Measurements from ENCODE around the gene CCDC8. TPM values are rescaled to one million over a fixed set of nuclear protein-coding genes. Genes with fewer than 3 reads are reported as not detected.

Gene CCDC8
- polyA plus RNA-seq, 1 of the 3 experiments (the other 2 are of a cell fraction) = 0.03 TPM

DNA sequence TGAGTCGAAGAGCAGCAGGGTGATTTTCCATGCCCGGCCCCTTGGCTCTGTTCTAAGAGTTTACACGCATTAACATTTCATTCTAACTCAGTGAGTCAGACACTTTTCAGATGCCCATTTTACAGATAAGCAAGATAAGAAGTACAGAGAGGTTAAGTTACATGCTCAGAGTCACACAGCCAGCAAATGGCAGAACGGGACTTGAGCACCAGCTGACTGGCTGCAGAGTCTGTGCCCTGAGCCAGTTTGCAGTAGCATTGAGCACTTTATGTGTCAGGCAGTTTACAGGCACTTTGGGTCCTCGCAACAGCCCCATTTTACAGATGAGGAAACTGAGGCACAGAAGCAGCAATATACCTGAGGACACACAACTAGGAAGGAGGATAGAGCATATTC is 19.0 kb downstream of the CCDC8 start:
- DNase-seq = no peak
- H4K20me1 ChIP-seq (ENCODE audit: insufficient read depth) = no peaks in the 10 kb centered on the region
- H3K4me1 ChIP-seq (ENCODE audit: control insufficient read depth in 1 of 2, insufficient read depth in 2 of 2, low read depth in 1 of 2, low read length in 1 of 2) = no peaks in the 10 kb centered on the region
- H3K27ac ChIP-seq (ENCODE audit: low read depth in 2 of 2, low read length in 1 of 2) = no peak overlapping the region
- TF ChIP-seq, protein P1, sequence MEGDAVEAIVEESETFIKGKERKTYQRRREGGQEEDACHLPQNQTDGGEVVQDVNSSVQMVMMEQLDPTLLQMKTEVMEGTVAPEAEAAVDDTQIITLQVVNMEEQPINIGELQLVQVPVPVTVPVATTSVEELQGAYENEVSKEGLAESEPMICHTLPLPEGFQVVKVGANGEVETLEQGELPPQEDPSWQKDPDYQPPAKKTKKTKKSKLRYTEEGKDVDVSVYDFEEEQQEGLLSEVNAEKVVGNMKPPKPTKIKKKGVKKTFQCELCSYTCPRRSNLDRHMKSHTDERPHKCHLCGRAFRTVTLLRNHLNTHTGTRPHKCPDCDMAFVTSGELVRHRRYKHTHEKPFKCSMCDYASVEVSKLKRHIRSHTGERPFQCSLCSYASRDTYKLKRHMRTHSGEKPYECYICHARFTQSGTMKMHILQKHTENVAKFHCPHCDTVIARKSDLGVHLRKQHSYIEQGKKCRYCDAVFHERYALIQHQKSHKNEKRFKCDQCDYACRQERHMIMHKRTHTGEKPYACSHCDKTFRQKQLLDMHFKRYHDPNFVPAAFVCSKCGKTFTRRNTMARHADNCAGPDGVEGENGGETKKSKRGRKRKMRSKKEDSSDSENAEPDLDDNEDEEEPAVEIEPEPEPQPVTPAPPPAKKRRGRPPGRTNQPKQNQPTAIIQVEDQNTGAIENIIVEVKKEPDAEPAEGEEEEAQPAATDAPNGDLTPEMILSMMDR (IDR thresholded peaks at IDR 0.05) = no peak
- no peak for TF ChIP-seq RCOR1 (IDR thresholded peaks at IDR 0.05; ENCODE audit: low read length)
- no peak overlapping the region for H2AFZ ChIP-seq (ENCODE audit: low read depth)
- peaks cover 8 to 18% of the 10 kb centered on the region in 2 experiments for H3K36me3 ChIP-seq (replicated peaks in 1 of 2; ENCODE audit: control insufficient read depth in 1 of 2, insufficient read depth in 2 of 2, low read length in 1 of 2)
- H3K9me3 ChIP-seq = no peaks in the 10 kb centered on the region
- no peaks in the 10 kb centered on the region for H3K79me2 ChIP-seq (ENCODE audit: insufficient read depth)
- peaks cover 3% of the 10 kb centered on the region for H3F3A ChIP-seq (replicated peaks; ENCODE audit: insufficient read depth)
- H3K4me2 ChIP-seq = no peak overlapping the region
- H3K4me3 ChIP-seq (ENCODE audit: low read depth in 2 of 2, low read length in 1 of 2) = no peak overlapping the region
- H3K9me2 ChIP-seq = no peaks in the 10 kb centered on the region
- H3K27me3 ChIP-seq (ENCODE audit: insufficient read depth) = no peaks in the 10 kb centered on the region
- WGBS (ENCODE audit: low lambda C conversion rate) = 78% methylated on average over 5 of the region's 5 CpGs
- ChIA-PET POLR2A (no interaction called here), CTCF (interaction anchor here (0.9 to 14.4 kb wide), 19 partner anchors 9 to 149 kb away, joined by 3 to 463 read pairs (median 10); partner anchors contain the start of genes PNMA8A and PNMA8B)
- no peak overlapping the region for H3K9ac ChIP-seq

DNA sequence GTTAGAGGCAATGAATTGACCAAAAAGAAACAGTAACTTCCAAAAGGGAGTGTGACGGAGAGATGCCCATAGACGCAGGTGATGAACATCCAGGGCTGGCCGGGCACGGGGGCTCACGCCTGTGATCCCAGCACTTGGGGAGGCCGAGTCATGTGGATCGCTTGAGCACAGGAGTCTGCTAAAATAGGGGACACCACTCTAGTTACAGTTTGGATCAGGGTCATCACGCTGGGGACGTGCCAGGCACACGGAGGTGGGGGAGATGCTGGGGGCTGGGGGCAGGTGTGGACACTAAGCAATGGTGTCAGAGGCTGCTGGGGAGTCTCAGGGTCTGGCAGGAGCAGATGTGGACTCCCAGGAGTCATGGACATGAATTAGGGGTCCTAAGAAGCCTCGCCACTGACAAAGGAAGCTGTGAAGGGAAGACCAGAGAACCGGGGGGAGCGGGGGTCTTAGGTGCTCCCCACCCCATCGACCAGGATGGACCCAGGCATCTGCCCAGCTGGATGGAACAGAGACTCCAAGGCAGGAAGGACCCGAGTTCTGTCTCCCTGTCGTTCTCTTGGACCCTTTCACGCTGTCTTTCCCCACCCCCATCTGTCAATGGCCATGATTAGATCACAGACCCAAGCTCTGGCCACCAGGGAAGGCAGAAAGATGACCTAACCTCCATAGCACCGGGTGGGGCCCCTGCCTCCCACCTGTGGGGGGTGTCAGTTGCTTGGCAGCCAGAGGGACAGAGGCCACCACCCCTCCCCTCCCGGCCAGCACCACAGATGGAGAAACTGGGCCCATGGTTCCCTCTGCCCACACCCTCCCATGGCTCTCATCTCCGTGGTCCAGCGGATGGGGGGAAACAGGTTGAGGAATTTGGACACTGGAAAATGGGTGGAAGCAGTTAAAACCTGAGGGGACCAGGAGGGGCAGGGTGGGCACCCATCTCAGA is 19.6 kb downstream of the CCDC8 start:
- POLR2A ChIA-PET = no interaction called here
- no peak overlapping the region for H2AFZ ChIP-seq (ENCODE audit: low read depth)
- no peaks in the 10 kb centered on the region for H3K27me3 ChIP-seq (ENCODE audit: insufficient read depth)
- no peaks in the 10 kb centered on the region for H3K79me2 ChIP-seq (ENCODE audit: insufficient read depth)
- DNase-seq = no peak
- H3K4me2 ChIP-seq = no peak overlapping the region
- peaks cover 12 to 21% of the 10 kb centered on the region in 2 experiments for H3K36me3 ChIP-seq (replicated peaks in 1 of 2; ENCODE audit: control insufficient read depth in 1 of 2, insufficient read depth in 2 of 2, low read length in 1 of 2)
- CTCF ChIA-PET = interaction anchor here (1.6 to 14.4 kb wide), 8 partner anchors 13 to 143 kb away, joined by 4 to 463 read pairs (median 34); partner anchors contain the start of gene PNMA8A
- no peaks in the 10 kb centered on the region for H3K9me3 ChIP-seq
- peaks cover 3% of the 10 kb centered on the region for H3F3A ChIP-seq (replicated peaks; ENCODE audit: insufficient read depth)
- H3K9ac ChIP-seq = no peak overlapping the region
- H3K4me1 ChIP-seq (ENCODE audit: control insufficient read depth in 1 of 2, insufficient read depth in 2 of 2, low read depth in 1 of 2, low read length in 1 of 2) = no peaks in the 10 kb centered on the region
- 85% methylated on average over 20 of the region's 21 CpGs for WGBS (ENCODE audit: low lambda C conversion rate)
- no peak overlapping the region for H3K27ac ChIP-seq (ENCODE audit: low read depth in 2 of 2, low read length in 1 of 2)
- no peaks in the 10 kb centered on the region for H4K20me1 ChIP-seq (ENCODE audit: insufficient read depth)
- no peak overlapping the region for H3K4me3 ChIP-seq (ENCODE audit: low read depth in 2 of 2, low read length in 1 of 2)
- no peaks in the 10 kb centered on the region for H3K9me2 ChIP-seq
- no peak for TF ChIP-seq MEF2A (IDR thresholded peaks at IDR 0.05; ENCODE audit: borderline replicate concordance, low read depth)
- TF ChIP-seq, protein P2, sequence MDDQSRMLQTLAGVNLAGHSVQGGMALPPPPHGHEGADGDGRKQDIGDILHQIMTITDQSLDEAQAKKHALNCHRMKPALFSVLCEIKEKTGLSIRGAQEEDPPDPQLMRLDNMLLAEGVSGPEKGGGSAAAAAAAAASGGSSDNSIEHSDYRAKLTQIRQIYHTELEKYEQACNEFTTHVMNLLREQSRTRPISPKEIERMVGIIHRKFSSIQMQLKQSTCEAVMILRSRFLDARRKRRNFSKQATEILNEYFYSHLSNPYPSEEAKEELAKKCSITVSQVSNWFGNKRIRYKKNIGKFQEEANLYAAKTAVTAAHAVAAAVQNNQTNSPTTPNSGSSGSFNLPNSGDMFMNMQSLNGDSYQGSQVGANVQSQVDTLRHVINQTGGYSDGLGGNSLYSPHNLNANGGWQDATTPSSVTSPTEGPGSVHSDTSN (IDR thresholded peaks at IDR 0.05) = no peak
- no peak for TF ChIP-seq TAF1 (IDR thresholded peaks at IDR 0.05; ENCODE audit: borderline replicate concordance, low read depth, low read length)
- TF ChIP-seq NRF1 (IDR thresholded peaks at IDR 0.05; ENCODE audit: low read depth, low read length) = no peak
- TF ChIP-seq, protein P3, sequence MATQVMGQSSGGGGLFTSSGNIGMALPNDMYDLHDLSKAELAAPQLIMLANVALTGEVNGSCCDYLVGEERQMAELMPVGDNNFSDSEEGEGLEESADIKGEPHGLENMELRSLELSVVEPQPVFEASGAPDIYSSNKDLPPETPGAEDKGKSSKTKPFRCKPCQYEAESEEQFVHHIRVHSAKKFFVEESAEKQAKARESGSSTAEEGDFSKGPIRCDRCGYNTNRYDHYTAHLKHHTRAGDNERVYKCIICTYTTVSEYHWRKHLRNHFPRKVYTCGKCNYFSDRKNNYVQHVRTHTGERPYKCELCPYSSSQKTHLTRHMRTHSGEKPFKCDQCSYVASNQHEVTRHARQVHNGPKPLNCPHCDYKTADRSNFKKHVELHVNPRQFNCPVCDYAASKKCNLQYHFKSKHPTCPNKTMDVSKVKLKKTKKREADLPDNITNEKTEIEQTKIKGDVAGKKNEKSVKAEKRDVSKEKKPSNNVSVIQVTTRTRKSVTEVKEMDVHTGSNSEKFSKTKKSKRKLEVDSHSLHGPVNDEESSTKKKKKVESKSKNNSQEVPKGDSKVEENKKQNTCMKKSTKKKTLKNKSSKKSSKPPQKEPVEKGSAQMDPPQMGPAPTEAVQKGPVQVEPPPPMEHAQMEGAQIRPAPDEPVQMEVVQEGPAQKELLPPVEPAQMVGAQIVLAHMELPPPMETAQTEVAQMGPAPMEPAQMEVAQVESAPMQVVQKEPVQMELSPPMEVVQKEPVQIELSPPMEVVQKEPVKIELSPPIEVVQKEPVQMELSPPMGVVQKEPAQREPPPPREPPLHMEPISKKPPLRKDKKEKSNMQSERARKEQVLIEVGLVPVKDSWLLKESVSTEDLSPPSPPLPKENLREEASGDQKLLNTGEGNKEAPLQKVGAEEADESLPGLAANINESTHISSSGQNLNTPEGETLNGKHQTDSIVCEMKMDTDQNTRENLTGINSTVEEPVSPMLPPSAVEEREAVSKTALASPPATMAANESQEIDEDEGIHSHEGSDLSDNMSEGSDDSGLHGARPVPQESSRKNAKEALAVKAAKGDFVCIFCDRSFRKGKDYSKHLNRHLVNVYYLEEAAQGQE (IDR thresholded peaks at IDR 0.05; ENCODE audit: low read depth, low read length) = no peak
- TF ChIP-seq RXRA (IDR thresholded peaks at IDR 0.05; ENCODE audit: borderline replicate concordance, low read depth) = no peak
- TF ChIP-seq, protein P4, sequence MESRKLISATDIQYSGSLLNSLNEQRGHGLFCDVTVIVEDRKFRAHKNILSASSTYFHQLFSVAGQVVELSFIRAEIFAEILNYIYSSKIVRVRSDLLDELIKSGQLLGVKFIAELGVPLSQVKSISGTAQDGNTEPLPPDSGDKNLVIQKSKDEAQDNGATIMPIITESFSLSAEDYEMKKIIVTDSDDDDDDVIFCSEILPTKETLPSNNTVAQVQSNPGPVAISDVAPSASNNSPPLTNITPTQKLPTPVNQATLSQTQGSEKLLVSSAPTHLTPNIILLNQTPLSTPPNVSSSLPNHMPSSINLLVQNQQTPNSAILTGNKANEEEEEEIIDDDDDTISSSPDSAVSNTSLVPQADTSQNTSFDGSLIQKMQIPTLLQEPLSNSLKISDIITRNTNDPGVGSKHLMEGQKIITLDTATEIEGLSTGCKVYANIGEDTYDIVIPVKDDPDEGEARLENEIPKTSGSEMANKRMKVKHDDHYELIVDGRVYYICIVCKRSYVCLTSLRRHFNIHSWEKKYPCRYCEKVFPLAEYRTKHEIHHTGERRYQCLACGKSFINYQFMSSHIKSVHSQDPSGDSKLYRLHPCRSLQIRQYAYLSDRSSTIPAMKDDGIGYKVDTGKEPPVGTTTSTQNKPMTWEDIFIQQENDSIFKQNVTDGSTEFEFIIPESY (IDR thresholded peaks at IDR 0.05; ENCODE audit: borderline replicate concordance, low read depth) = no peak
- no peak for TF ChIP-seq GATA2 (CRISPR knock-in tag; IDR thresholded peaks at IDR 0.05)
- no peak for TF ChIP-seq YY1 (IDR thresholded peaks at IDR 0.05; ENCODE audit: low read depth)
- TF ChIP-seq RCOR1 (IDR thresholded peaks at IDR 0.05; ENCODE audit: low read length) = no peak
- TF ChIP-seq TEAD4 (IDR thresholded peaks at IDR 0.05; ENCODE audit: borderline replicate concordance, insufficient read depth) = no peak
- TF ChIP-seq, protein P1 (IDR thresholded peaks at IDR 0.05) = no peak

Data from SK-N-SH (cell line).